RKO (cell line): Measurements from ENCODE around the gene MTMR3.

Experiments
- DNase-seq: peaks from one replicate; pipeline ENCODE4 v3.0.0-alpha.2; 2016; ENCODE audit warnings: low spot score

Gene MTMR3

GRCh38 chr22:29916007-29916544 lies 33.1 kb downstream of the MTMR3 start:
- no peak for DNase-seq

- no peak for DNase-seq
Measured at GRCh38 chr22:29917052-29917902, 34.3 kb downstream of the MTMR3 start.

GRCh38 chr22:29925402-29925801 lies 42.4 kb downstream of the MTMR3 start:
- no peak for DNase-seq

GRCh38 chr22:29926057-29926456 lies 43.1 kb downstream of the MTMR3 start:
- DNase-seq = no peak

- no peak for DNase-seq
Measured at GRCh38 chr22:29932136-29932535, 49.2 kb downstream of the MTMR3 start.

GRCh38 chr22:29933619-29934018 lies 50.6 kb downstream of the MTMR3 start:
- no peak for DNase-seq

GRCh38 chr22:29934596-29934995 lies 51.6 kb downstream of the MTMR3 start:
- no peak for DNase-seq

- no peak for DNase-seq
Measured at GRCh38 chr22:29936186-29936585, 53.2 kb downstream of the MTMR3 start.

- DNase-seq = no peak
Measured at GRCh38 chr22:29937940-29938693, 55.1 kb downstream of the MTMR3 start.

- no peak for DNase-seq
Measured at GRCh38 chr22:29940526-29940925, 57.6 kb downstream of the MTMR3 start.

- DNase-seq = no peak
Measured at GRCh38 chr22:29944339-29944738, 61.4 kb downstream of the MTMR3 start.

- no peak for DNase-seq
Measured at GRCh38 chr22:29945435-29945834, 62.5 kb downstream of the MTMR3 start.

- no peak for DNase-seq
Measured at GRCh38 chr22:29946220-29946619, 63.2 kb downstream of the MTMR3 start.

GRCh38 chr22:29947410-29948384 lies 64.7 kb downstream of the MTMR3 start:
- no peak for DNase-seq

GRCh38 chr22:29948385-29948769 lies 65.4 kb downstream of the MTMR3 start:
- DNase-seq = no peak

GRCh38 chr22:29949872-29950271 lies 66.9 kb downstream of the MTMR3 start:
- DNase-seq = no peak

- DNase-seq = no peak
Measured at GRCh38 chr22:29951791-29952413, 68.9 kb downstream of the MTMR3 start.

GRCh38 chr22:29954203-29954855 lies 71.4 kb downstream of the MTMR3 start:
- no peak for DNase-seq

GRCh38 chr22:29956680-29957079 lies 73.7 kb downstream of the MTMR3 start:
- no peak for DNase-seq

- DNase-seq = no peak
Measured at GRCh38 chr22:29958170-29958569, 75.2 kb downstream of the MTMR3 start.

GRCh38 chr22:29964776-29965175 lies 81.8 kb downstream of the MTMR3 start:
- DNase-seq = no peak
